ENCODE results near the gene YJU2.

- TF ChIP-seq EP300 (IDR thresholded peaks at IDR 0.05) (no peak), CTCF (IDR thresholded peaks at IDR 0.05) (no peak), POLR2AphosphoS5 (IDR thresholded peaks at IDR 0.05) (no peak), POLR2A (IDR thresholded peaks at IDR 0.05) (no peak)
These were observed 14.1 kb upstream of the YJU2 start for GRCh38 chr19:4232614-4233281.

All from upper lobe of left lung (tissue), 4 donors.